Measurements from ENCODE around the gene HOXC4.

Gene HOXC4

DNA sequence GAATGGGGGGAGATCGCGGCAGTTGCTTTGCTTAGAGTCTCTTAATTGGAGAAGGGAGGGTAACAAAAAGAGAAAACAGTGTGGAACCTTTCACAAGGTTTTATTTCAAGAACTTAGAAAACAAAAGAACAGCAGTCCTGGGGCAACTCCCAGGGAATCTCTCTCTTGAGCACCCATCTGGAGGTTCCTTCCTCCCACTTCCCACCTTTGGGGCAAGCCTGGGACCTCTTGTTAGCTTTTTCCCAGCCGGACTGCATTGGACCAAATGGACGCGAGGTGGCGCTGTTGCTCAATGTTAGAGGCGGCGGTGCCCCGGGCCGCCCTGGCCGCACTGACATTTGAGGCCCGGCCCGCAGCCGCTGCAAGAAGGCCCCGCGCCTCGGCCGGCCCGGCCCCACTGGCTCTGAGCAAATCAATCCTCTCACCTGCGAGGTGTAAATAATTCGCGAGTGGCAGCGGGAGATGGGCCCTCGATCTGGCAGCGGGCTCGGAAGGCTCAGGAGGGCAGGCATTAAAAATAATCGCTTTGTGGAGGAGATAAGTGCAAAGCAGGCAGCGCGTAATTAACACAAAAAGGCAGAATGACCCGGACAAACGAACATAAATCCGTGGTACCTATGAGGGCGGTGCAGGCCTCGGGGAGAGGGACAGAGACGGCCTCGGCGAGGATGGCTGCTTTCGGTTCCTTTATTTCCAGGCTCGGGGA lies 47.6 kb upstream of the HOXC4 start (continued):
- TF ChIP-seq, protein P1, sequence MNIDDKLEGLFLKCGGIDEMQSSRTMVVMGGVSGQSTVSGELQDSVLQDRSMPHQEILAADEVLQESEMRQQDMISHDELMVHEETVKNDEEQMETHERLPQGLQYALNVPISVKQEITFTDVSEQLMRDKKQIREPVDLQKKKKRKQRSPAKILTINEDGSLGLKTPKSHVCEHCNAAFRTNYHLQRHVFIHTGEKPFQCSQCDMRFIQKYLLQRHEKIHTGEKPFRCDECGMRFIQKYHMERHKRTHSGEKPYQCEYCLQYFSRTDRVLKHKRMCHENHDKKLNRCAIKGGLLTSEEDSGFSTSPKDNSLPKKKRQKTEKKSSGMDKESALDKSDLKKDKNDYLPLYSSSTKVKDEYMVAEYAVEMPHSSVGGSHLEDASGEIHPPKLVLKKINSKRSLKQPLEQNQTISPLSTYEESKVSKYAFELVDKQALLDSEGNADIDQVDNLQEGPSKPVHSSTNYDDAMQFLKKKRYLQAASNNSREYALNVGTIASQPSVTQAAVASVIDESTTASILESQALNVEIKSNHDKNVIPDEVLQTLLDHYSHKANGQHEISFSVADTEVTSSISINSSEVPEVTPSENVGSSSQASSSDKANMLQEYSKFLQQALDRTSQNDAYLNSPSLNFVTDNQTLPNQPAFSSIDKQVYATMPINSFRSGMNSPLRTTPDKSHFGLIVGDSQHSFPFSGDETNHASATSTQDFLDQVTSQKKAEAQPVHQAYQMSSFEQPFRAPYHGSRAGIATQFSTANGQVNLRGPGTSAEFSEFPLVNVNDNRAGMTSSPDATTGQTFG (tag by site-specific recombination; IDR thresholded peaks at IDR 0.05; ENCODE audit: borderline replicate concordance) = no peak
- TF ChIP-seq IKZF3 (tag by site-specific recombination; IDR thresholded peaks at IDR 0.05) (peak; percentile 83), ZIC2 (tag by site-specific recombination; IDR thresholded peaks at IDR 0.05) (no peak), ZNF24 (tag by site-specific recombination; IDR thresholded peaks at IDR 0.05) (no peak), ZNF112 (tag by site-specific recombination; IDR thresholded peaks at IDR 0.05) (no peak), GLIS2 (tag by site-specific recombination; IDR thresholded peaks at IDR 0.05) (peak; percentile 35; the same call in 1 of the 2 replicates), ZBTB20 (tag by site-specific recombination; IDR thresholded peaks at IDR 0.05) (peak; percentile 51; the same call in 1 of the 2 replicates), PRDM6 (tag by site-specific recombination; IDR thresholded peaks at IDR 0.05) (no peak), ZNF140 (tag by site-specific recombination; IDR thresholded peaks at IDR 0.05) (no peak), ZNF19 (tag by site-specific recombination; IDR thresholded peaks at IDR 0.05; ENCODE audit: low read depth) (no peak), ZNF514 (tag by site-specific recombination; IDR thresholded peaks at IDR 0.05) (no peak), ZNF677 (tag by site-specific recombination; IDR thresholded peaks at IDR 0.05) (no peak), ZNF341 (tag by site-specific recombination; IDR thresholded peaks at IDR 0.05; ENCODE audit: low read depth) (no peak), ZNF670 (tag by site-specific recombination; IDR thresholded peaks at IDR 0.05; ENCODE audit: low read depth) (no peak), ZNF785 (tag by site-specific recombination; IDR thresholded peaks at IDR 0.05) (no peak), ZNF423 (tag by site-specific recombination; IDR thresholded peaks at IDR 0.05) (0 out of 2 replicates have a peak, but pooled peaks have one; percentile 33), ZNF146 (tag by site-specific recombination; IDR thresholded peaks at IDR 0.05) (no peak), ZNF132 (tag by site-specific recombination; IDR thresholded peaks at IDR 0.05; ENCODE audit: borderline replicate concordance) (no peak), HOXC10 (CRISPR knock-in tag; IDR thresholded peaks at IDR 0.05) (no peak), ZNF629 (tag by site-specific recombination; IDR thresholded peaks at IDR 0.05) (peak; percentile 36; the same call in 1 of the 2 replicates), ZNF561 (tag by site-specific recombination; IDR thresholded peaks at IDR 0.05; ENCODE audit: borderline replicate concordance) (no peak), ZBTB21 (tag by site-specific recombination; IDR thresholded peaks at IDR 0.05) (no peak), KLF10 (tag by site-specific recombination; IDR thresholded peaks at IDR 0.05) (peak; percentile 59; the same call in 1 of the 2 replicates), SETDB1 (IDR thresholded peaks at IDR 0.05; ENCODE audit: insufficient read length, low read length) (no peak), ZNF16 (tag by site-specific recombination; IDR thresholded peaks at IDR 0.05; ENCODE audit: low read depth) (no peak), ZNF138 (tag by site-specific recombination; IDR thresholded peaks at IDR 0.05; ENCODE audit: borderline replicate concordance) (no peak), ZNF830 (tag by site-specific recombination; IDR thresholded peaks at IDR 0.05; ENCODE audit: low read depth) (no peak), ZNF645 (tag by site-specific recombination; IDR thresholded peaks at IDR 0.05) (no peak), ZNF350 (tag by site-specific recombination; IDR thresholded peaks at IDR 0.05) (no peak), EGR2 (tag by site-specific recombination; IDR thresholded peaks at IDR 0.05; ENCODE audit: low read depth) (no peak), ZNF596 (tag by site-specific recombination; IDR thresholded peaks at IDR 0.05) (no peak), MZF1 (tag by site-specific recombination; IDR thresholded peaks at IDR 0.05; ENCODE audit: borderline replicate concordance) (0 out of 2 replicates have a peak, but pooled peaks have one; percentile 8), ZBTB48 (tag by site-specific recombination; IDR thresholded peaks at IDR 0.05) (no peak), ZNF354C (tag by site-specific recombination; IDR thresholded peaks at IDR 0.05; ENCODE audit: borderline replicate concordance, low read depth) (no peak)
- TF ChIP-seq, protein P2, sequence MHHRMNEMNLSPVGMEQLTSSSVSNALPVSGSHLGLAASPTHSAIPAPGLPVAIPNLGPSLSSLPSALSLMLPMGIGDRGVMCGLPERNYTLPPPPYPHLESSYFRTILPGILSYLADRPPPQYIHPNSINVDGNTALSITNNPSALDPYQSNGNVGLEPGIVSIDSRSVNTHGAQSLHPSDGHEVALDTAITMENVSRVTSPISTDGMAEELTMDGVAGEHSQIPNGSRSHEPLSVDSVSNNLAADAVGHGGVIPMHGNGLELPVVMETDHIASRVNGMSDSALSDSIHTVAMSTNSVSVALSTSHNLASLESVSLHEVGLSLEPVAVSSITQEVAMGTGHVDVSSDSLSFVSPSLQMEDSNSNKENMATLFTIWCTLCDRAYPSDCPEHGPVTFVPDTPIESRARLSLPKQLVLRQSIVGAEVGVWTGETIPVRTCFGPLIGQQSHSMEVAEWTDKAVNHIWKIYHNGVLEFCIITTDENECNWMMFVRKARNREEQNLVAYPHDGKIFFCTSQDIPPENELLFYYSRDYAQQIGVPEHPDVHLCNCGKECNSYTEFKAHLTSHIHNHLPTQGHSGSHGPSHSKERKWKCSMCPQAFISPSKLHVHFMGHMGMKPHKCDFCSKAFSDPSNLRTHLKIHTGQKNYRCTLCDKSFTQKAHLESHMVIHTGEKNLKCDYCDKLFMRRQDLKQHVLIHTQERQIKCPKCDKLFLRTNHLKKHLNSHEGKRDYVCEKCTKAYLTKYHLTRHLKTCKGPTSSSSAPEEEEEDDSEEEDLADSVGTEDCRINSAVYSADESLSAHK (tag by site-specific recombination; IDR thresholded peaks at IDR 0.05) = no peak

Data from HEK293 (cell line).